HG02884 (cell line): ENCODE results near the gene MPEG1.
A peak's percentile ranks its signal among the peaks of the same experiment; 100 is the strongest.

ENCODE experiments used
- ATAC-seq: cut with Tn5 transposase; IDR thresholded peaks from one replicate; pipeline ENCODE4 v1.9.1; 2021; ENCODE audit warnings: mild to moderate bottlenecking, moderate library complexity; ENCODE audit not compliant: unreplicated experiment

MPEG1 gene

GRCh38 chr11:59219836-59220235, 7.1 kb upstream of the MPEG1 start:
- no peak for ATAC-seq

- no peak for ATAC-seq
These were observed 6.2 kb upstream of the MPEG1 start for GRCh38 chr11:59218893-59219292.

- no peak for ATAC-seq
These were observed 5.6 kb upstream of the MPEG1 start for GRCh38 chr11:59218319-59218718.

- ATAC-seq = peak; percentile 77
These were observed 4.2 kb upstream of the MPEG1 start for GRCh38 chr11:59216641-59217564.

- no peak for ATAC-seq
These were observed 1.6 kb upstream of the MPEG1 start for GRCh38 chr11:59214141-59214893.

GRCh38 chr11:59212222-59212621, 505 bp downstream of the MPEG1 start:
- ATAC-seq = no peak

- no peak for ATAC-seq
These were observed 3.8 kb downstream of the MPEG1 start for GRCh38 chr11:59208956-59209355.

- ATAC-seq = peak; percentile 77
These were observed 4.7 kb downstream of the MPEG1 start for GRCh38 chr11:59207988-59208451.

- ATAC-seq = no peak
These were observed 6.1 kb downstream of the MPEG1 start for GRCh38 chr11:59206635-59207034.

- ATAC-seq = no peak
These were observed 7.1 kb downstream of the MPEG1 start for GRCh38 chr11:59205648-59206047.

GRCh38 chr11:59204746-59205145, 8.0 kb downstream of the MPEG1 start:
- no peak for ATAC-seq

GRCh38 chr11:59201353-59201752, 11.4 kb downstream of the MPEG1 start:
- ATAC-seq = no peak

- ATAC-seq = no peak
These were observed 12.3 kb downstream of the MPEG1 start for GRCh38 chr11:59200423-59200746.

GRCh38 chr11:59199546-59200422, 12.9 kb downstream of the MPEG1 start:
- peak; percentile 61 for ATAC-seq

GRCh38 chr11:59198726-59199125, 14.0 kb downstream of the MPEG1 start:
- no peak for ATAC-seq

- no peak for ATAC-seq
These were observed 14.7 kb downstream of the MPEG1 start for GRCh38 chr11:59197991-59198390.

- no peak for ATAC-seq
These were observed 15.9 kb downstream of the MPEG1 start for GRCh38 chr11:59196777-59197176.

GRCh38 chr11:59195586-59195985, 17.1 kb downstream of the MPEG1 start:
- ATAC-seq = no peak

- ATAC-seq = no peak
These were observed 19.1 kb downstream of the MPEG1 start for GRCh38 chr11:59193587-59194130.

- ATAC-seq = no peak
These were observed 20.2 kb downstream of the MPEG1 start for GRCh38 chr11:59192446-59193020.
